Measurements from ENCODE around the gene MAP3K13.
A peak's percentile ranks its signal among the peaks of the same experiment; 100 is the strongest.
"Not testable (repeated sequence)": the region's sequence is repeated elsewhere in the genome, so short reads cannot be mapped to it uniquely, and the experiment has no call there.

The MAP3K13 gene

GRCh38 chr3:185448107-185448506 lies 85.2 kb downstream of the MAP3K13 start:
- no peak for DNase-seq (ENCODE audit: low read depth)

GRCh38 chr3:185451432-185451831 lies 88.5 kb downstream of the MAP3K13 start:
- not testable (repeated sequence) for DNase-seq (ENCODE audit: low read depth)

GRCh38 chr3:185457376-185457775 lies 94.4 kb downstream of the MAP3K13 start:
- no peak for DNase-seq (ENCODE audit: low read depth)

GRCh38 chr3:185460309-185460708 lies 97.4 kb downstream of the MAP3K13 start:
- no peak for DNase-seq (ENCODE audit: low read depth)

GRCh38 chr3:185460719-185461350 lies 97.9 kb downstream of the MAP3K13 start:
- DNase-seq (ENCODE audit: low read depth), result no peak

GRCh38 chr3:185465471-185465870 lies 102.5 kb downstream of the MAP3K13 start:
- no peak for DNase-seq (ENCODE audit: low read depth)

- not testable (repeated sequence) for DNase-seq (ENCODE audit: low read depth)
Observed at GRCh38 chr3:185466123-185466522, 103.2 kb downstream of the MAP3K13 start.

- no peak for DNase-seq (ENCODE audit: low read depth)
Observed at GRCh38 chr3:185469542-185469941, 106.6 kb downstream of the MAP3K13 start.

GRCh38 chr3:185470323-185470722 lies 107.4 kb downstream of the MAP3K13 start:
- DNase-seq (ENCODE audit: low read depth), result no peak

GRCh38 chr3:185473290-185473815 lies 110.4 kb downstream of the MAP3K13 start:
- no peak for DNase-seq (ENCODE audit: low read depth)

- DNase-seq (ENCODE audit: low read depth), result not testable (repeated sequence)
Observed at GRCh38 chr3:185474922-185475321, 112.0 kb downstream of the MAP3K13 start.

GRCh38 chr3:185477316-185477715 lies 114.4 kb downstream of the MAP3K13 start:
- DNase-seq (ENCODE audit: low read depth), result no peak

- DNase-seq (ENCODE audit: low read depth), result no peak
Observed at GRCh38 chr3:185479373-185479945, 116.5 kb downstream of the MAP3K13 start.

- DNase-seq (ENCODE audit: low read depth), result no peak
Observed at GRCh38 chr3:185484296-185484695, 121.4 kb downstream of the MAP3K13 start.

GRCh38 chr3:185486394-185486793 lies 123.5 kb downstream of the MAP3K13 start:
- DNase-seq (ENCODE audit: low read depth), result no peak

- DNase-seq (ENCODE audit: low read depth), result no peak
Observed at GRCh38 chr3:185488465-185488864, 125.5 kb downstream of the MAP3K13 start.

- no peak for DNase-seq (ENCODE audit: low read depth)
Observed at GRCh38 chr3:185489462-185489861, 126.5 kb downstream of the MAP3K13 start.

- DNase-seq (ENCODE audit: low read depth), result no peak
Observed at GRCh38 chr3:185490241-185490640, 127.3 kb downstream of the MAP3K13 start.

GRCh38 chr3:185498503-185499396 lies 135.8 kb downstream of the MAP3K13 start, which contains the start of gene TMEM41A:
Gene TMEM41A (minus strand): TSS chr3:185499035. CDS start chr3:185498961, 74 bp downstream.
- DNase-seq (ENCODE audit: low read depth), result peak; percentile 83

GRCh38 chr3:185502987-185503386 lies 140.1 kb downstream of the MAP3K13 start:
- no peak for DNase-seq (ENCODE audit: low read depth)

GRCh38 chr3:185503521-185503920 lies 140.6 kb downstream of the MAP3K13 start:
- DNase-seq (ENCODE audit: low read depth), result no peak

GRCh38 chr3:185504636-185505035 lies 141.7 kb downstream of the MAP3K13 start:
- DNase-seq (ENCODE audit: low read depth), result no peak

- no peak for DNase-seq (ENCODE audit: low read depth)
Observed at GRCh38 chr3:185507883-185508282, 144.9 kb downstream of the MAP3K13 start.
